OCI-LY7 (cell line): ENCODE data around the gene BSND. TPM values are rescaled to one million over a fixed set of nuclear protein-coding genes. Genes with fewer than 3 reads are reported as not detected.

Experiments used
- BruUV-seq: library from RNA; stranded (reverse); fragments of 400-500 nt; replicated peaks from 2 replicates; lab custom pipeline; 2021; lab: Mats Ljungman, UMichigan
- CTCF ChIA-PET: fragments of 300-600 bp; sonication (Branson Sonifier 250); formaldehyde crosslinking; loops from one replicate; lab custom pipeline; 2022; ENCODE audit warnings: antibody characterized with exemption; ENCODE audit not compliant: unreplicated experiment; lab: Charles Lee
- POLR2A ChIA-PET: fragments of 300-600 bp; sonication (Branson Sonifier 250); formaldehyde crosslinking; loops from one replicate; lab custom pipeline; 2022; ENCODE audit warnings: antibody characterized with exemption; lab: Charles Lee
- DNase-seq: peaks from one replicate; pipeline ENCODE4 v3.0.0-alpha.2; 2015; ENCODE audit warnings: low spot score
- H2AFZ ChIP-seq: fragments of 200-600 bp; sonication (generic), shearing (Covaris generic); 2 replicates; pipeline ENCODE4 v1.6.1; 2014; ENCODE audit warnings: mild to moderate bottlenecking, antibody characterized with exemption, low read length, moderate library complexity
- H3K27ac ChIP-seq: fragments of 200-600 bp; sonication (generic); 2 replicates; pipeline ENCODE4 v1.5.1; 2014; ENCODE audit warnings: mixed run types, low read depth, mild to moderate bottlenecking, moderate library complexity, low read length, inconsistent platforms; ENCODE audit not compliant: poor library complexity, severe bottlenecking
- H3K36me3 ChIP-seq: fragments of 200-600 bp; sonication (generic); 2 replicates; pipeline ENCODE4 v1.6.1; 2014; ENCODE audit warnings: mild to moderate bottlenecking, antibody characterized with exemption, low read length, moderate library complexity, mixed read lengths; ENCODE audit not compliant: insufficient read depth
- H3K4me1 ChIP-seq: fragments of 200-600 bp; sonication (generic); 2 replicates; pipeline ENCODE4 v1.5.1; 2014; ENCODE audit warnings: mild to moderate bottlenecking, low read length; ENCODE audit not compliant: insufficient read depth, poor library complexity, severe bottlenecking
- H3K4me2 ChIP-seq: fragments of 200-600 bp; sonication (generic); 2 replicates; pipeline ENCODE4 v1.6.1; 2014; ENCODE audit warnings: mild to moderate bottlenecking, low read length
- H3K4me3 ChIP-seq: fragments of 200-600 bp; sonication (generic); 2 replicates; pipeline ENCODE4 v1.5.1; 2014; ENCODE audit warnings: mild to moderate bottlenecking, low read depth, low read length; ENCODE audit not compliant: poor library complexity, severe bottlenecking
- H3K79me2 ChIP-seq: fragments of 200-600 bp; sonication (generic); 2 replicates; pipeline ENCODE4 v1.6.1; 2016; ENCODE audit warnings: low read depth, mild to moderate bottlenecking, low read length, moderate library complexity, mixed read lengths; ENCODE audit not compliant: insufficient read depth
- H3K9me2 ChIP-seq: fragments of 200-600 bp; sonication (generic); 2 replicates; pipeline ENCODE4 v1.6.1; 2016; ENCODE audit warnings: mild to moderate bottlenecking, low read length, mixed read lengths; ENCODE audit not compliant: insufficient read depth
- H3K9me3 ChIP-seq: fragments of 200-600 bp; sonication (generic); 2 replicates; pipeline ENCODE4 v1.6.1; 2014; ENCODE audit warnings: mild to moderate bottlenecking, mixed run types, low read length, mixed read lengths
- H4K20me1 ChIP-seq: fragments of 200-600 bp; sonication (generic); 2 replicates; pipeline ENCODE4 v1.6.1; 2014; ENCODE audit warnings: mild to moderate bottlenecking, antibody characterized with exemption, low read length, moderate library complexity, mixed read lengths; ENCODE audit not compliant: insufficient read depth
- CTCF ChIP-seq: fragments of 200-600 bp; sonication (generic); conservative IDR thresholded peaks from 2 replicates; pipeline ENCODE4 v1.5.1; 2014; ENCODE audit warnings: mild to moderate bottlenecking, antibody characterized with exemption, low read length, moderate library complexity, mixed read lengths
- EZH2phosphoT487 ChIP-seq: fragments of 200-600 bp; sonication (generic); IDR thresholded peaks from 2 replicates; pipeline ENCODE4 v1.6.1; 2018; ENCODE audit warnings: low read depth, borderline replicate concordance, mild to moderate bottlenecking, mixed run types, antibody characterized with exemption, low read length, moderate library complexity, mixed read lengths
- intact Hi-C: fragments of 100-400 bp; cut with micrococcal nuclease; formaldehyde crosslinking; loops from one replicate; pipeline ENCODE4 v1.10.0; 2022; ENCODE audit not compliant: unreplicated experiment
- total RNA-seq, 2 experiments: library from RNA; depleted of rRNA in 1 of 2; stranded (reverse); fragments of >200 nt in 1 of 2; shearing (Covaris generic) in 1 of 2; gene quantifications; 2 replicates each; pipeline ENCODE4 v1.2.3, GENCODE V29; 2014 to 2022

The BSND gene
- total RNA-seq, 2 experiments from 2014 or later: not detected

- POLR2A ChIA-PET: no interaction called here
- intact Hi-C loops: loop anchor here (1.0 kb wide), 2 partner anchors 47 to 52 kb away; no protein-coding TSS in a partner anchor
- H3K79me2 ChIP-seq: no peaks in the 10 kb centered on the region
- TF ChIP-seq CTCF: no peak
- no peak for TF ChIP-seq EZH2phosphoT487
- H3K4me3 ChIP-seq: no peak overlapping the region
- H2AFZ ChIP-seq: no peak overlapping the region
- H3K4me1 ChIP-seq: no peaks in the 10 kb centered on the region
- no peaks in the 10 kb centered on the region for H3K9me2 ChIP-seq
- DNase-seq: no peak
- no peaks in the 10 kb centered on the region for H3K36me3 ChIP-seq
- CTCF ChIA-PET: interaction anchor here (0.9 to 1.7 kb wide), 4 partner anchors 10 to 52 kb away, joined by 3 to 5 read pairs (median 4); no protein-coding TSS in a partner anchor
- no peaks in the 10 kb centered on the region for H3K9me3 ChIP-seq
- H4K20me1 ChIP-seq: no peaks in the 10 kb centered on the region
- no peak overlapping the region for H3K4me2 ChIP-seq
- H3K27ac ChIP-seq: no peak overlapping the region
- BruUV-seq: no TSS peak
These were observed 1.6 kb upstream of the BSND start for GRCh38 chr1:54996869-54997710.

- ChIA-PET CTCF (no interaction called here), POLR2A (no interaction called here)
- Histone ChIP-seq H3K79me2 (no peaks in the 10 kb centered on the region), H3K27ac (no peak overlapping the region), H4K20me1 (no peaks in the 10 kb centered on the region), H3K9me2 (no peaks in the 10 kb centered on the region), H3K4me1 (no peaks in the 10 kb centered on the region), H3K9me3 (no peaks in the 10 kb centered on the region), H3K4me3 (no peak overlapping the region), H3K36me3 (no peaks in the 10 kb centered on the region), H2AFZ (no peak overlapping the region), H3K4me2 (no peak overlapping the region)
- BruUV-seq: no TSS peak
- no peak for TF ChIP-seq EZH2phosphoT487
- no peak for TF ChIP-seq CTCF
- intact Hi-C loops: no loop called here
- no peak for DNase-seq
These were observed 1.1 kb upstream of the BSND start for GRCh38 chr1:54997711-54997986.

GRCh38 chr1:54998100-54998499 lies 633 bp upstream of the BSND start:
- DNase-seq: no peak
- Histone ChIP-seq H3K4me3 (no peak overlapping the region), H3K9me3 (no peaks in the 10 kb centered on the region), H2AFZ (no peak overlapping the region), H3K79me2 (no peaks in the 10 kb centered on the region), H3K9me2 (no peaks in the 10 kb centered on the region), H3K4me2 (no peak overlapping the region), H3K4me1 (no peaks in the 10 kb centered on the region), H3K27ac (no peak overlapping the region), H4K20me1 (no peaks in the 10 kb centered on the region), H3K36me3 (no peaks in the 10 kb centered on the region)
- CTCF ChIA-PET: no interaction called here
- POLR2A ChIA-PET: no interaction called here
- TF ChIP-seq CTCF (no peak), EZH2phosphoT487 (no peak)
- intact Hi-C loops: no loop called here
- no TSS peak for BruUV-seq
